Heart right ventricle (tissue), 16 donors: ENCODE data around the gene MAN1C1. TPM values are rescaled to one million over a fixed set of nuclear protein-coding genes. Genes with fewer than 3 reads are reported as not detected.

Experiments
- ATAC-seq, 8 donors: fragments of 200-7000 bp; cut with Tn5 transposase; one replicate each; pipeline ENCODE4 v1.9.1; 2020; ENCODE audit warnings: mild to moderate bottlenecking in 8 of 8, moderate library complexity in 8 of 8, moderate number of reproducible peaks in 1 of 8
- DNase-seq, 2 donors: peaks; one replicate each; pipeline ENCODE4 v3.0.0-alpha.2; 2020
- H3K27ac ChIP-seq, 10 donors: fragments of 200-600 bp; sonication (generic) in 2 of 10; one replicate each; pipeline versions ENCODE4 v1.5.0 to v1.8.0; 2020 to 2022; ENCODE audit warnings: mild to moderate bottlenecking in 3 of 10
- H3K27me3 ChIP-seq, 7 donors: fragments of 200-600 bp; one replicate each; pipeline ENCODE4 v1.8.0; 2021 to 2022; ENCODE audit warnings: mild to moderate bottlenecking in 2 of 7
- H3K36me3 ChIP-seq, 9 donors: fragments of 200-600 bp; sonication (generic) in 1 of 9; one replicate each; pipeline versions ENCODE4 v1.5.0 to v1.8.0; 2020 to 2022; ENCODE audit warnings: mild to moderate bottlenecking in 2 of 9
- H3K4me1 ChIP-seq, 9 donors: fragments of 200-600 bp; sonication (generic) in 1 of 9; one replicate each; pipeline versions ENCODE4 v1.5.0 to v1.8.0; 2020 to 2022; ENCODE audit warnings: mild to moderate bottlenecking in 4 of 9
- H3K4me3 ChIP-seq, 10 donors: fragments of 200-600 bp; sonication (generic) in 2 of 10; one replicate each; pipeline versions ENCODE4 v1.5.0 to v1.8.0; 2020 to 2022; ENCODE audit warnings: mild to moderate bottlenecking in 7 of 10, moderate library complexity in 2 of 10
- H3K9me3 ChIP-seq, 11 donors: fragments of 200-600 bp in 10 of 11; sonication (generic) in 2 of 11; one replicate each; pipeline versions ENCODE4 v1.5.0 to v1.8.0; 2013 to 2022; ENCODE audit warnings: mild to moderate bottlenecking in 2 of 11, control low read depth in 1 of 11, moderate library complexity in 1 of 11
- WGBS, 2 donors: extraction: QIAGEN DNeasy Blood & Tissue Kit; methylation state at CpG; one replicate each; pipeline ENCODE4 v1.1.7; 2013; ENCODE audit warnings: inconsistent platforms in 1 of 2; 5-methylcytosine and 5-hydroxymethylcytosine counted together
- intact Hi-C, 10 donors: fragments of 100-400 bp; cut with DNase I; formaldehyde crosslinking; loops; one replicate each; pipeline versions ENCODE4 v1.11.1 to v1.14.2; 2022
- polyA plus RNA-seq, 2 donors: library from polyadenylated mRNA; stranded (reverse); fragments of 200-250 nt; gene quantifications; one replicate each; pipeline ENCODE4 v1.2.3, GENCODE V29; 2013
- total RNA-seq, 10 donors: library from RNA; stranded (reverse); fragmentation: NEBNext Ultra II Directional in 3 of 10; extraction: Animal tissue kit (Norgen Biotek cat#: 25700) in 3 of 10; gene quantifications; one replicate each; pipeline versions ENCODE4 v1.2.1 to v1.2.4, GENCODE V29; 2021 to 2023
- TF ChIP-seq, protein P1 (sequence below), 9 donors: fragments of 200-600 bp; sonication (generic) in 2 of 9; IDR thresholded peaks; one replicate each; pipeline versions ENCODE4 v1.5.0 to v1.8.0; 2021 to 2022; ENCODE audit warnings: antibody characterized with exemption in 9 of 9, mild to moderate bottlenecking in 5 of 9, moderate library complexity in 1 of 9
- donor health status: Arrhythmogenic right ventricular cardiomyopathy.
- donor health status: ischemic (EF 13 %, LVEDD 7.1; RV severe dilation, severe dysfunction).
- donor health status: healthy with polysubstance abuse.
- donor health status: DM: no; HTN: yes; CAD: no.
- donor health status: DM: no; HTN: no; CAD: no.
- donor health status: ischemic (EF 25% LVEDD 6.9; RV normal size, moderate dysfunction).
- donor health status: ischemic (EF 25% LVEDD 5.7; RV mildly dilated, moderate dysfunction).
- donor health status: healthy.
- donor health status: DM: yes; HTN: yes; CAD: no.
- donor health status: Ischemic cardiomyopathy.
- donor health status: ischemic (EF 35%, LVEDD 5.7; RV mildly dilated, moderate dysfunction).
- donor health status: nonischemic (EF 11% LVEDD 7.7; RV severe dilation, severe dysfunction).
- donor health status: DM: yes; HTN: yes; CAD: no.
- donor health status: PGD.
- donor health status: ischemic (EF 29% LVEDD 5.4; RV normal size, mild dysfunction).
- donor health status: nonischemic (EF 23%, LVEDD 6.1; RV moderate dilation, normal function).

Gene MAN1C1
- total and polyA plus RNA-seq, 12 donors, result 9.7 to 23.4 (median 13.4) TPM

DNA sequence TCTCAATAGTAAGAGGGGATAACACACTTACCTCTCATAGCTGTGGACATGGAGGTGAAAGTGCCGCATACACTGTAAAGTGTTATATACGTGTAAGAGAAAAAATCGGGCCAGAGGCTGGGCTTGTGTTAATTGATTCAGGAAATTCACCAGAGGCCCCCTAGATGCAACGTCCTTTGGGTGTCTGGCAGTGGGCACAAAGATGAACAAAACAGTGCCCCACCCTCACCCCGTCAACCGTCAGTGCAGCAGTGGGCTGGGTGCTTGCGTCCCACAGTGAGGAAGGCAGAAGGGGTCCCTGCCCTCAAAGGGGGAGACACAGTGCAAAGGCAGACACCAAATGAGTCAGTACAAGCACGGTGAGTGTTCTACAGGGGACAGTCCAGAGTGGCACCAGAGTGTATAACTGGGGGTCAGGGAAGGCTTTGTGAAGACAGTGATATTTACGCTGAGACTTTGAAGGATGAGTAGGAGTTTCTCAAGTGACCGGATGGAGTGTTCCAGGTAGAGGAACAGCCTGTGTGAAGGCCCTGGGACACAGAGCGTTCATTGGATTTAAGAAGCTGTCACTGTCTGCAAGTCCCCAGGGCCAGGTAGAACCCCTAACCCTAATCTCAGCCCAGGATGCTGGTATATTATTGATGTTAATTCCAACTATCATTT, 196.6 kb downstream of the MAN1C1 start:
- H3K4me1 ChIP-seq, result peaks cover 0 to 40% (median 22%) of the 10 kb centered on the region in 9 donors
- TF ChIP-seq, protein P1, sequence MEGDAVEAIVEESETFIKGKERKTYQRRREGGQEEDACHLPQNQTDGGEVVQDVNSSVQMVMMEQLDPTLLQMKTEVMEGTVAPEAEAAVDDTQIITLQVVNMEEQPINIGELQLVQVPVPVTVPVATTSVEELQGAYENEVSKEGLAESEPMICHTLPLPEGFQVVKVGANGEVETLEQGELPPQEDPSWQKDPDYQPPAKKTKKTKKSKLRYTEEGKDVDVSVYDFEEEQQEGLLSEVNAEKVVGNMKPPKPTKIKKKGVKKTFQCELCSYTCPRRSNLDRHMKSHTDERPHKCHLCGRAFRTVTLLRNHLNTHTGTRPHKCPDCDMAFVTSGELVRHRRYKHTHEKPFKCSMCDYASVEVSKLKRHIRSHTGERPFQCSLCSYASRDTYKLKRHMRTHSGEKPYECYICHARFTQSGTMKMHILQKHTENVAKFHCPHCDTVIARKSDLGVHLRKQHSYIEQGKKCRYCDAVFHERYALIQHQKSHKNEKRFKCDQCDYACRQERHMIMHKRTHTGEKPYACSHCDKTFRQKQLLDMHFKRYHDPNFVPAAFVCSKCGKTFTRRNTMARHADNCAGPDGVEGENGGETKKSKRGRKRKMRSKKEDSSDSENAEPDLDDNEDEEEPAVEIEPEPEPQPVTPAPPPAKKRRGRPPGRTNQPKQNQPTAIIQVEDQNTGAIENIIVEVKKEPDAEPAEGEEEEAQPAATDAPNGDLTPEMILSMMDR (IDR thresholded peaks at IDR 0.05), result no peak
- H3K9me3 ChIP-seq, result no peaks in the 10 kb centered on the region
- no peak for ATAC-seq
- H3K27me3 ChIP-seq, result no peaks in the 10 kb centered on the region
- H3K4me3 ChIP-seq, result no peak overlapping the region
- intact Hi-C loops, result loop anchor here in 6 of 10 donors (5.0 to 10.0 kb wide), 6 partner anchors 206 to 578 kb away; partner anchors contain the start of genes SYF2 (in 2 of the 6) and RSRP1 (in 1 of the 6)
- H3K36me3 ChIP-seq, result peaks cover 0 to 85% (median 53%) of the 10 kb centered on the region in 9 donors
- 85% methylated on average over 11 of the region's 11 CpGs for WGBS, 2 donors
- no peak overlapping the region for H3K27ac ChIP-seq
- DNase-seq, result no peak

DNA sequence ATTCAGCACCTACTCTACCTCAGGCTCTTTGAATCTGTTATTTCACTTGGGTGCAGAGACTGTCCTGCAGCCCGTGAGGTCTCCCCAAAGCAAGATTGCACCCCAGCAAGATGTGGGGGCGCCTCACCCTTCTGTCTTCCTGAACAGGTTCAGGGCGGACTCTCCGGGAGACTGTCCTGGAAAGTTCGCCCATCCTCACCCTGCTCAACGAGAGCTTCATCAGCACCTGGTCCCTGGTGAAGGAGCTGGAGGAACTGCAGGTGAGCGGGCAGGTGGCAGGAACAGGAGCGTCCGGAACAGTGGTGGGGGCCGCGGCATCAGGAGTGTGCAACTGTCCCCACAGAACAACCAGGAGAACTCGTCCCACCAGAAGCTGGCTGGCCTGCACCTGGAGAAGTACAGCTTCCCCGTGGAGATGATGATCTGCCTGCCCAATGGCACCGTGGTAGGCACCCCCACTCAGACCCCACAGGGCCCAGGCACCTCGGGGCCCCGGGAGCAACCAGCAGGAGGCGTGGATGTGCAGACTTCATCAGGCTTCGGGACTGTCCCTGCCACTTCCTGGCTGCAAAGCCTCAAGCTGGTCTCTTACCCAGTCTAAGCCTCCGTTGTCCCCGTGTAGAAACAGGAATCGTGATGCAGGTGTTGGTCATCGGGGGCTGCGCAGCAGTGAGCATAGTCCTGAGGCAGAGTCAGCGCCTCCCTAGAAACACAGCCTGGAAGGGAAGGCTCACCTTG, 197.3 kb downstream of the MAN1C1 start:
- H3K27me3 ChIP-seq, result no peaks in the 10 kb centered on the region
- intact Hi-C loops, result loop anchor here in 6 of 10 donors (5.0 to 10.0 kb wide), 6 partner anchors 207 to 579 kb away; partner anchors contain the start of genes SYF2 (in 2 of the 6) and RSRP1 (in 1 of the 6)
- no peak for DNase-seq
- no peak overlapping the region for H3K4me3 ChIP-seq
- no peak for ATAC-seq
- H3K27ac ChIP-seq, result no peak overlapping the region
- peaks cover 0 to 78% (median 53%) of the 10 kb centered on the region in 9 donors for H3K36me3 ChIP-seq
- WGBS, 2 donors, result 92% methylated on average over 24 of the region's 24 CpGs
- H3K9me3 ChIP-seq, result no peaks in the 10 kb centered on the region
- H3K4me1 ChIP-seq, result peaks cover 0 to 40% (median 26%) of the 10 kb centered on the region in 9 donors
- TF ChIP-seq, protein P1 (IDR thresholded peaks at IDR 0.05), result no peak

DNA sequence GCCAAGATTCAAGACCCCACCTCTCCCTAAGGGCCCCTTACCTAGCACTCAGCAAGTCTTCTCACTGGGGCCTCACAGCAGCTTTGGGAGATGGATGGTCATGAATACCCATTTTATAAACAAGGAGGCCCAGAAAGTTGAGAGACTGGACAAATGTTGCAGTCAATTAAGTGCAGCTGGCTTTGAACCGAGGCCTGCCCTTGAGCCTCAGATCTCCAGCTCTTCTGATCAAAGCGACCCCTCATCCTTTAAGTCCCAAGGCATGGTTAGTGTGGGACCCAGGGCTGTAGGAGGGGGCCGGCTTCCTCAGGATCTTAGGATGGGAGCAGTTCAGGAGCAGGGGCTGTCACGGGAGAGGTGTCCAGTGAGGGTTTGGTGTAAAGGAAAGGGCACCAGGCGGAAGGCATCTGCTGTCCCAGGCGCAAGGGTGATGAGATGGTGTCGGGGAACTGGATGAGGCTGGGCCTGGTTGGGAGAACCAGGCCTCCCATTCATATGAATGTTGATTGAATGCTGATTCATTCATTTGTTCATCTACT, 198.0 kb downstream of the MAN1C1 start:
- Histone ChIP-seq H3K4me1 (peaks cover 0 to 36% (median 28%) of the 10 kb centered on the region in 9 donors), H3K4me3 (no peak overlapping the region), H3K9me3 (no peaks in the 10 kb centered on the region), H3K27me3 (no peaks in the 10 kb centered on the region), H3K36me3 (peaks cover 0 to 70% (median 48%) of the 10 kb centered on the region in 9 donors), H3K27ac (no peak overlapping the region)
- no peak for DNase-seq
- intact Hi-C loops, result loop anchor here in 7 of 10 donors (5.0 to 10.0 kb wide), 7 partner anchors 207 to 580 kb away; partner anchors contain the start of genes SYF2 (in 2 of the 7) and RSRP1 (in 1 of the 7)
- WGBS, 2 donors, result 94% methylated on average over 7 of the region's 7 CpGs
- ATAC-seq, result no peak
- TF ChIP-seq, protein P1 (IDR thresholded peaks at IDR 0.05), result no peak
